HG03135 (cell line): ENCODE data around the gene BTBD16.

Experiments used
- ATAC-seq: cut with Tn5 transposase; IDR thresholded peaks from one replicate; pipeline ENCODE4 v1.9.1; 2021; ENCODE audit warnings: mild to moderate bottlenecking, moderate library complexity; ENCODE audit not compliant: unreplicated experiment

BTBD16 gene

GRCh38 chr10:122338609-122339441 lies 67.7 kb downstream of the BTBD16 start:
- ATAC-seq: no peak

DNA sequence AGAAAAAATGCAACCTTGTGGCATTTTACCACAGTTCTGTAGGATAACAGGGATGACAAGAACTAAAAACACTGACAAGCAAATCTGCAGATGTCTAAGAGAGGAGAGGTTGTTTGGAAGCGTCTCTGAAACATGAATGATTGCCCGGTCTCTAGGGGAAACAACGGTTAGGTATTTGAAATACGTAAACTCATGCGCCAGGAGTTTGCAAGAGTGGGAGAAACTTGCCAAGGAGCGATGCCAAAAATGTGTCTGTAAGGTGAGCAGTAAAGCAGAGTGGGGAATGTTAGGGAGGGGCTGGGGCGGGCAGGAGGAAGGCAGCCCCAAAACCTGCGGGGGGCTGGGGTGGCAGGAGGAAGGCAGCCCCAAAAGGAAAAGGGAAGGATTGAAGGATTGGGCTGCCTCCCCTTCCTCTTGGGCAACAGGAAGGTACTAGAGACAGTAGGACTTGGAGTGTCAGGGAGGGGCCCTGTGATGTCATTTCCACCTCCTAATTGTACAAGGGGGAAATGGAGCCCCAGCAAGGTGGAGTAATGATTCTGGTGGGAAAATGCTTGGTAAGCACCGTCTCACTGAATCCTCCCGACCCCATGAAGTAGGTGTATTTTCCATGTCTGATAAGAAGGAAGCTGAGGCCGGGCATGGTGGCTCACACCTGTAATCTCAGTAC lies 70.2 kb downstream of the BTBD16 start:
- ATAC-seq: no peak

GRCh38 chr10:122342293-122343134 lies 71.4 kb downstream of the BTBD16 start:
- no peak for ATAC-seq

DNA sequence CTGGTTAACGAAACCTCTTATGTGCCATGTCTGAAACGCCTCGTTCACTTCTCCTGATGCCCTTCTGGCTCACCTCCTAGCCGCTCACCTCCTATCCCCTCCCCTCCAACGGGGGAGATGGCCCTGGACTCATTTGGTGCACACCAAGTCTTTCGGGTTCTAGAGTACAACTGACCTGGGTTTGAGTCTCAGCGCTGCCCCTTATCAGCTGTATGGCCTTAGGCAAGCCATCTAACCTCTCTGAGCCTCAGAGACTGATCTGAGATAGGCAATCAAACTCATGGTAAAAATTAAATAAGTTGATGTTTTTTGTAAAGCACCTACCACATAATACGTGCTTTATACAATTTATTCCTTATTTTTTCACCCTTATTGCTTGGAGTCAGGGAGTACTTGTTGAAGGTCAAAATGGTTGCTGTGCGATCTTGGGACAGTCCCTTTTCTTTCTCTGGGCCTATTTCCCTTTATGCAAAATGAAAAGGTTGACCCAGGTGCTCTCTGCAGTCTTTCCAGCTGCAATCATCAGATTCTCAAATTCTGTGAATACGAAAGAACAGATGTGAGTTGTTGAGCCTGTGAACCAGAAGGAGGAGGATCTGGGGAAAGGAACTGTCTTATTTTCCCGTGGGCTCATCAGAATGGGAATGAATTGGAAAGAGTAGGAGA lies 72.2 kb downstream of the BTBD16 start:
- ATAC-seq: no peak

DNA sequence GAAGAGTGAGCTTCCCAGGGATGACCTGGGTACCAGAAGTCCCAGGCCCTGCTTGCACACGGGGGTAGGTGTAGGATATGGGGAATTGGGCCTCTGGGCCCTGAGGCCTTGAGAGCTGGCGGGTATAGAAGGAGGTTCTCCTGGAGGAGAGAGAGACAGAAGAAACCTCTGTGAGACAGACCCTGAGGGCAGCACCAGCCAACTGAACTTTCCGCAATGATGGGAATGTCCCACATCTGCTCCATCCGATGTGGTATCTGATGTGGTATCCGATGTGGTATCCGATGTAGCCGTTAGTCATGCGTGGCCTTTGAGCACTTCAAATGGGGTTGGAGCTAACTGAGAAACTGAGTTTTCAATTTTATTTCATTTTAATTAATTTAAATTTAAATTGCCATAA lies 72.8 kb downstream of the BTBD16 start:
- no peak for ATAC-seq

DNA sequence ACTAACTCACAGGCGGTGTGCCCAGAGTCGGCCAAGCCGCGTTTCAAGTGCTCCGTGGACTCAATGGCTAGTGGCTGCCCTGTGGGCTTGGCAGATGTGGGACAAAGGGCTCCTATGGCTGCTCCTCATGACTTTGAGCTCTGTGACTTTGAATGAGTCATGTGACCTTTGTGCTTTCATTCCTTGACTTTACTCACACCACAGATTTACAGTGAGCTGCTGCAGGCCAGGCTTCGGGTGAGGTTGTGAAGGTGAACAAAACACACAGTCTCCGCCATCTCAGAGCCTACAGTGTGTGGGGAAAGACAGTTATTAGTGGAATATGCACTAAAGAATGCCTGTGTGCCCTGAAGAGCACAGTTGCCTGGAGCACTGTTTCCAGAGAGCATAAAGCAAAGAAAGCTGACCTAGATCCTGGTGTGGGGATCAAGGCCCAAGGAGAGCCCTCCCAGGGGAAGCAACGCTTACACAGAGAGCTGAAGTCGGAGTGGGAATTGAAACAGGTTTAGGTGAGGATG lies 73.7 kb downstream of the BTBD16 start:
- no peak for ATAC-seq

GRCh38 chr10:122346326-122346950 lies 75.3 kb downstream of the BTBD16 start:
- ATAC-seq: no peak

GRCh38 chr10:122347170-122347841 lies 76.2 kb downstream of the BTBD16 start:
- ATAC-seq: no peak

DNA sequence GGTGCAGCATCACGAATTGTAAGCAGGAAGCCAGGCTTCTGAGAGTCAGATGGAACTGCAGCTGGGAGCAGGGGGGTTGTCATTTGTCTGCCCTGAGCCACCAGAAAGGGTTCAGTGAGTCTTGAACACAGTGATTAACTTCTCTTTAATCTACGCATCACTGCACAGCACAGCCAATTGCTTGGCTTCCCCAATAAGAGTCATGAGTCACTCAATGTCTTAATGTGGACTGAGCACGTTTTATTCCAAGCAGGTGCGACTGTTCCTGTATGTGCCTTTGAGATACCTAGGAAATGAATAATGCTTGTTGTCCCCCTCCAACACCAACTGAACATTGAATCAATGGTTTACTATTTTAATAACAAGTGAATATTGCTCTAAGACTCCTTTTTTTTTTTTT lies 77.4 kb downstream of the BTBD16 start:
- ATAC-seq: no peak

- ATAC-seq: no peak
Measured at GRCh38 chr10:122348935-122349361, 77.9 kb downstream of the BTBD16 start.

DNA sequence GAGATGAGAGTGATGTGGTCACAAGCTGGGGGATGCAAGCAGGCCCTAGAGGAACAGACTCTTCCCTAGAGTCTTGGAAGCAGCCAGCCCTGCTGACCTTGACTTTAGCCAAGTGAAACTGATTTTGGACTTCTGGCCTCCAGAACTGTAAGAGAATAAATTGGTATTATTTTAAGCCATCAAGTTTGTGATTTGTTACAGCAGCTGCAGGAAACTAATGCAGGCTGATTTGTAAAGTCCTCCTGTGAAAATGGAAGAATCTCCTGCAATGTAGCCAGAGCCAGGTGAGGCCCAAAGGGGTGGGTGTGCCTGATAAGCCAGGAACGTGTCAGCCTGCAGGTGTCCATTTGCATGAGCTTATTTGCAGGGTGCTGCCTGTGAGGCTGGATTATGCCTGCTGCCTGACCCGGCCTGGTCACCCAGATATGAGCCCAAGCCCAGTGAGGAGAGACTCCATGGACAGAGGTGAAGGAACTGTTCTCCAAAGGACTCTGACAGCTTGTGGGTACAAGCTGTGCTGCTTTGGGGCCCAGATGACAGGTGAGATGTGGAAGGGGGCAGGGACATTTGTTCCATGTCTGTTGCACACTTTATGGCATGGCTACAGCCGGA lies 78.8 kb downstream of the BTBD16 start:
- ATAC-seq: no peak

GRCh38 chr10:122350893-122351292 lies 79.8 kb downstream of the BTBD16 start:
- ATAC-seq: no peak

- no peak for ATAC-seq
Measured at GRCh38 chr10:122352817-122353525, 81.9 kb downstream of the BTBD16 start.

DNA sequence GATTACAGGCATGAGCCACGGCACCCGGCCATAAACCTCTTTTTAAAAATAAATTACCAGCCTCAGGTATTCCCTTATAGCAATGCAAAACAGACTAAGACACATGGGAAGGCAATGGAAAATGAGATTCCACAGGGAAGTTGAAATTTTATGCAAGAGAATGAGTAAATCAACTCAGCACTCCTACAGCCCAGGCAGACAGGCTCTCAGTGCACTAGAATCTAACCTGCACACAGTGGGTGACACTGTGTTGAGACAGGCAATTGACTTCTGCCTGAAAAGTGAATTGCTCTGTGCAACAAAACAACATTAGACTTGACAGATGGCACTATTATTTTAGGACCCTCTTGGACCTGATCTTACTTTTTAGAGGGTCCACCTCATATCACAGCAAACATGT lies 83.3 kb downstream of the BTBD16 start:
- no peak for ATAC-seq

- no peak for ATAC-seq
Measured at GRCh38 chr10:122357685-122358084, 86.6 kb downstream of the BTBD16 start.

DNA sequence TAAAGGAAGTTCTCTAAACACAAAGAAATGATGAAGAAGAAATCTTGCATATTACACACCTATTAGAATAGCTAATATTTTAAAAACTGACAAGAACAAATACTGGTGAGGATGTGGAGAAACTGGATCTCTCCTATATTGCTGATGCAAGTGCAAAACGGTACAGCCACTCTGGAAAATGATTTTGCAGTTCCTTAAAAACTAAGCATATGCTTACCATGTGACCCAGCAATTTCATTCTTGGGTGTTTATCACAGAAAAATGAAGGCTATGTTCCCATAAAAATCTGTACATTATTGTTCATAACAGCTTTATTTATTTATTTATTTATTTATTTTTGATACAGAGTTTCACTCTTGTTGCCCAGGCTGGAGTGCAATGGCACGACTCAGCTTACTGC lies 88.5 kb downstream of the BTBD16 start:
- no peak for ATAC-seq

GRCh38 chr10:122361046-122361445 lies 90.0 kb downstream of the BTBD16 start:
- no peak for ATAC-seq

- ATAC-seq: no peak
Measured at GRCh38 chr10:122362031-122362592, 91.0 kb downstream of the BTBD16 start.
